K562 (cell line): ENCODE data around the gene C5orf22. TPM values are rescaled to one million over a fixed set of nuclear protein-coding genes. Genes with fewer than 3 reads are reported as not detected.
A peak's percentile ranks its signal among the peaks of the same experiment; 100 is the strongest.

Source experiments
- BMI1 ChIP-seq: fragments of 150-350 bp; IDR thresholded peaks from 2 replicates; pipeline ENCODE4 v1.6.1; 2014; ENCODE audit warnings: low read length
- BRD9 ChIP-seq: fragments of 450-650 bp; IDR thresholded peaks from 2 replicates; pipeline ENCODE4 v1.6.1; 2018; ENCODE audit warnings: low read depth; ENCODE audit not compliant: partially characterized antibody
- CSDE1 ChIP-seq, 2 experiments: fragments of 450-650 bp; IDR thresholded peaks; 2 replicates each; pipeline ENCODE4 v1.6.1; 2016; ENCODE audit warnings: mild to moderate bottlenecking in 1 of 2
- DLX4 ChIP-seq: fragments of 250-450 bp; sonication (Bioruptor Pico); IDR thresholded peaks from 2 replicates; pipeline ENCODE4 v1.6.1; 2021; ENCODE audit warnings: mild to moderate bottlenecking
- FOSL1 ChIP-seq: fragments of 200-800 bp; sonication (Bioruptor generic); conservative IDR thresholded peaks from 2 replicates; pipeline ENCODE4 v1.6.1; 2016; ENCODE audit warnings: missing genetic modification characterization, missing compliant biosample characterization
- FOXA3 ChIP-seq, 2 experiments: fragments of 450-650 bp in 1 of 2; sonication (generic) in 1 of 2; formaldehyde crosslinking; IDR thresholded peaks in 1 of 2; conservative IDR thresholded peaks in 1 of 2; 2 replicates each; pipeline versions ENCODE4 v1.4.0 to v1.8.0; 2020 to 2022; ENCODE audit warnings: mild to moderate bottlenecking in 2 of 2, missing genetic modification reagents in 1 of 2
- FOXK2 ChIP-seq, 2 experiments: fragments of 450-650 bp; IDR thresholded peaks in 1 of 2; conservative IDR thresholded peaks in 1 of 2; 2 replicates each; pipeline ENCODE4 v1.6.1; 2016; ENCODE audit warnings: low read depth in 2 of 2, mild to moderate bottlenecking in 1 of 2
- GTF2E2 ChIP-seq: fragments of 200-800 bp; sonication (Bioruptor generic); IDR thresholded peaks from 2 replicates; pipeline ENCODE4 v1.6.1; 2016; ENCODE audit warnings: missing genetic modification characterization, missing compliant biosample characterization
- HDAC2 ChIP-seq: fragments of 450-650 bp; IDR thresholded peaks from 2 replicates; pipeline ENCODE4 v1.6.1; 2016; ENCODE audit warnings: mild to moderate bottlenecking
- HIVEP1 ChIP-seq: fragments of 250-450 bp; sonication (Bioruptor Pico); IDR thresholded peaks from 2 replicates; pipeline ENCODE4 v1.4.0; 2020; ENCODE audit warnings: mild to moderate bottlenecking
- HMG20B ChIP-seq: fragments of 250-450 bp; sonication (Bioruptor Pico); IDR thresholded peaks from 2 replicates; pipeline ENCODE4 v1.5.0; 2021; ENCODE audit warnings: mild to moderate bottlenecking
- JUN ChIP-seq, 2 experiments: sonication (generic) in 1 of 2; formaldehyde crosslinking in 1 of 2; IDR thresholded peaks; 2 replicates each; pipeline versions ENCODE4 v1.6.1 to v1.8.0; 2012 to 2022; ENCODE audit warnings: borderline replicate concordance in 2 of 2, mild to moderate bottlenecking in 2 of 2, improper control_type of control experiment in 1 of 2, low read depth in 1 of 2, low read length in 1 of 2, missing genetic modification reagents in 1 of 2
- MAFF ChIP-seq: IDR thresholded peaks from 2 replicates; pipeline ENCODE4 v1.6.1; 2012; ENCODE audit warnings: low read length, improper control_type of control experiment
- MBD2 ChIP-seq: sonication (generic); IDR thresholded peaks from 2 replicates; pipeline ENCODE4 v1.6.1; 2016; ENCODE audit warnings: low read depth, borderline replicate concordance
- NFRKB ChIP-seq: fragments of 450-650 bp; IDR thresholded peaks from 2 replicates; pipeline ENCODE4 v1.6.1; 2016; ENCODE audit warnings: low read depth
- RHOXF2B ChIP-seq: fragments of 250-450 bp; sonication (Bioruptor Pico); conservative IDR thresholded peaks from 2 replicates; pipeline ENCODE4 v1.5.1; 2021
- SIN3A ChIP-seq, 2 experiments: fragments of 150-350 bp in 1 of 2; IDR thresholded peaks; 2 replicates each; pipeline ENCODE4 v1.6.1; 2011 to 2016; ENCODE audit warnings: borderline replicate concordance in 2 of 2, low read depth in 2 of 2, low read length in 2 of 2, mild to moderate bottlenecking in 2 of 2, moderate library complexity in 2 of 2; ENCODE audit not compliant: control insufficient read depth in 1 of 2
- SMARCE1 ChIP-seq: fragments of 450-650 bp; IDR thresholded peaks from 2 replicates; pipeline ENCODE4 v1.7.1; 2016; ENCODE audit warnings: mild to moderate bottlenecking
- STAG1 ChIP-seq: sonication (generic); formaldehyde crosslinking; IDR thresholded peaks from 2 replicates; pipeline ENCODE4 v1.5.0; 2020; ENCODE audit warnings: missing genetic modification reagents, borderline replicate concordance
- TBP ChIP-seq: optimal IDR thresholded peaks from 2 replicates; pipeline ENCODE3; 2011; ENCODE audit warnings: low read depth, low read length, improper control_type of control experiment
- TOE1 ChIP-seq, 2 experiments: fragments of 450-650 bp in 1 of 2; sonication (generic) in 1 of 2; formaldehyde crosslinking in 1 of 2; IDR thresholded peaks; 2 replicates each; pipeline versions ENCODE4 v1.7.1 to v1.8.0; 2016 to 2022; ENCODE audit warnings: borderline replicate concordance in 2 of 2, mild to moderate bottlenecking in 2 of 2, antibody characterized with exemption in 1 of 2, inconsistent platforms in 1 of 2, low read depth in 1 of 2, missing genetic modification reagents in 1 of 2, moderate library complexity in 1 of 2
- ZBTB7A ChIP-seq: IDR thresholded peaks from 2 replicates; pipeline ENCODE4 v1.6.1; 2011; ENCODE audit warnings: low read depth, mild to moderate bottlenecking, low read length, moderate library complexity, borderline replicate concordance; ENCODE audit not compliant: control insufficient read depth
- ZKSCAN1 ChIP-seq: fragments of 150-350 bp; IDR thresholded peaks from 2 replicates; pipeline ENCODE4 v1.6.1; 2016; ENCODE audit warnings: low read depth, low read length
- ZNF134 ChIP-seq: fragments of 250-450 bp; sonication (Bioruptor Pico); conservative IDR thresholded peaks from 2 replicates; pipeline ENCODE4 v1.4.0; 2020
- ZNF274 ChIP-seq: IDR thresholded peaks from 2 replicates; pipeline ENCODE4 v1.6.1; 2011; ENCODE audit warnings: low read depth, mild to moderate bottlenecking, low read length, moderate library complexity, borderline replicate concordance
- ZNF449 ChIP-seq: fragments of 250-450 bp; sonication (Bioruptor Pico); IDR thresholded peaks from 2 replicates; pipeline ENCODE4 v1.8.0; 2022; ENCODE audit warnings: moderate library complexity, mild to moderate bottlenecking, inconsistent platforms
- ZNF589 ChIP-seq: fragments of 200-800 bp; sonication (Bioruptor generic); IDR thresholded peaks from 2 replicates; pipeline ENCODE4 v1.6.1; 2016; ENCODE audit warnings: low read depth, missing genetic modification characterization, missing compliant biosample characterization
- polyA plus RNA-seq, 8 experiments: library from polyadenylated mRNA; depleted of rRNA in 4 of 8; stranded (reverse) in 5 of 8; unstranded in 3 of 8; fragments of >200 nt; fragmentation: Nextera tagmentation in 2 of 8; fragmentation: Illumina TruSeq in 1 of 8; extraction: Ambion mirVana in 2 of 8; extraction: Trizol in 1 of 8; gene quantifications; 2 replicates each; pipeline versions ENCODE4 v1.2.1 to v1.2.3, GENCODE V29; 2011 to 2014; ENCODE audit warnings: inconsistent platforms in 1 of 8, missing spikeins in 1 of 8
- total RNA-seq, 7 experiments: library from RNA; depleted of rRNA in 6 of 7; stranded (reverse); fragments of >200 nt in 6 of 7; fragmentation: Illumina TruSeq in 2 of 7; extraction: Trizol in 2 of 7; gene quantifications; 2 replicates each; pipeline versions ENCODE4 v1.2.1 to v1.2.3, GENCODE V29; 2011 to 2021; ENCODE audit warnings: low replicate concordance in 1 of 7

C5orf22 gene
- total and polyA plus RNA-seq, 9 of the 15 experiments (the other 6 are each of a cell fraction or from before 2014, with no cell fraction given) = 22.7 to 56.7 (median 39.3) TPM

- TF ChIP-seq BMI1 (no peak), ZNF134 (CRISPR knock-in tag) (no peak), RHOXF2B (CRISPR knock-in tag) (no peak), CSDE1 (IDR thresholded peaks at IDR 0.05) (no peak), GTF2E2 (tag) (no peak), NFRKB (no peak), STAG1 (CRISPR knock-in tag) (no peak), ZBTB7A (no peak), HMG20B (CRISPR knock-in tag) (no peak), FOXK2 (conservative IDR thresholded peaks at IDR 0.05 in 1 of 2, IDR thresholded peaks at IDR 0.05 in 1 of 2; ENCODE audit: low read depth in 2 of 2) (peak in 1 of 2 experiments; percentile 33; a peak in 1 of 4 replicates), ZNF589 (CRISPR knock-in tag) (no peak), FOXA3 (CRISPR knock-in tag; conservative IDR thresholded peaks at IDR 0.05 in 1 of 2, IDR thresholded peaks at IDR 0.05 in 1 of 2) (no peak), SIN3A (IDR thresholded peaks at IDR 0.05; ENCODE audit: borderline replicate concordance in 2 of 2, control insufficient read depth in 1 of 2, low read depth in 2 of 2, low read length in 2 of 2) (no peak), MBD2 (no peak), TOE1 (IDR thresholded peaks at IDR 0.05; ENCODE audit: borderline replicate concordance) (no peak), TOE1 (CRISPR knock-in tag; IDR thresholded peaks at IDR 0.05; ENCODE audit: borderline replicate concordance, low read depth) (no peak), ZKSCAN1 (peak; percentile 87), SMARCE1 (no peak), MAFF (peak; percentile 50; the same call in 1 of the 2 replicates), FOSL1 (tag) (0 out of 2 replicates have a peak, but pooled peaks have one; percentile 15), BRD9 (no peak), HIVEP1 (CRISPR knock-in tag) (no peak), TBP (peak; percentile 24), DLX4 (CRISPR knock-in tag) (no peak), JUN (IDR thresholded peaks at IDR 0.05; ENCODE audit: borderline replicate concordance, low read depth, low read length) (no peak), JUN (CRISPR knock-in tag; IDR thresholded peaks at IDR 0.05; ENCODE audit: borderline replicate concordance) (no peak), ZNF449 (CRISPR knock-in tag) (no peak), ZNF274 (no peak), HDAC2 (no peak)
Observed at GRCh38 chr5:31530541-31531265, 1.4 kb upstream of the C5orf22 start (continued).
